Measurements from ENCODE around the gene BMPR1A.

The BMPR1A gene

DNA sequence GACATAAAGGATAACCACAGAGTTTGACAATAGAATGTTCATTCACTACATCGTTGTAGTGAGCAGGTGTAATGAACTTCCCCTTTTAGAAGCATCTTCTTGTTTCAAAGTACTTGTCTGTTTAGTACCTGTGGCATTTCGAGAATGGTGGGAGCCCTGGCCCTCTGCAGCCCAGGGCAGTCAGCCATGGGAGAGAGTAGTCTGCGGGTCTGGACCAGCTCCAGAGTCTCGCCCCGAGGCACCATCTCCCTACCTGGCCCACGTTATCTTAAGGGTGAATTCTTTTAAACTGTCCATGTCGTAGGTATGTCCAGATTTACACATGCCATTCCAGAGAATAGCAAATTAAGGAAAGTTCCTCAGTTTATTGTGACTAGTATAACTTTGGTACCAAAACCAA is 99.7 kb downstream of the BMPR1A start:
- H3K27ac ChIP-seq: no peak overlapping the region
- CTCF ChIA-PET: no interaction called here
- no peak for DNase-seq (ENCODE audit: low spot score)
- POLR2A ChIA-PET (ENCODE audit: low non-redundant PET): no interaction called here
- TF ChIP-seq, protein P1, sequence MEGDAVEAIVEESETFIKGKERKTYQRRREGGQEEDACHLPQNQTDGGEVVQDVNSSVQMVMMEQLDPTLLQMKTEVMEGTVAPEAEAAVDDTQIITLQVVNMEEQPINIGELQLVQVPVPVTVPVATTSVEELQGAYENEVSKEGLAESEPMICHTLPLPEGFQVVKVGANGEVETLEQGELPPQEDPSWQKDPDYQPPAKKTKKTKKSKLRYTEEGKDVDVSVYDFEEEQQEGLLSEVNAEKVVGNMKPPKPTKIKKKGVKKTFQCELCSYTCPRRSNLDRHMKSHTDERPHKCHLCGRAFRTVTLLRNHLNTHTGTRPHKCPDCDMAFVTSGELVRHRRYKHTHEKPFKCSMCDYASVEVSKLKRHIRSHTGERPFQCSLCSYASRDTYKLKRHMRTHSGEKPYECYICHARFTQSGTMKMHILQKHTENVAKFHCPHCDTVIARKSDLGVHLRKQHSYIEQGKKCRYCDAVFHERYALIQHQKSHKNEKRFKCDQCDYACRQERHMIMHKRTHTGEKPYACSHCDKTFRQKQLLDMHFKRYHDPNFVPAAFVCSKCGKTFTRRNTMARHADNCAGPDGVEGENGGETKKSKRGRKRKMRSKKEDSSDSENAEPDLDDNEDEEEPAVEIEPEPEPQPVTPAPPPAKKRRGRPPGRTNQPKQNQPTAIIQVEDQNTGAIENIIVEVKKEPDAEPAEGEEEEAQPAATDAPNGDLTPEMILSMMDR (conservative IDR thresholded peaks at IDR 0.05; ENCODE audit: low read depth): no peak

DNA sequence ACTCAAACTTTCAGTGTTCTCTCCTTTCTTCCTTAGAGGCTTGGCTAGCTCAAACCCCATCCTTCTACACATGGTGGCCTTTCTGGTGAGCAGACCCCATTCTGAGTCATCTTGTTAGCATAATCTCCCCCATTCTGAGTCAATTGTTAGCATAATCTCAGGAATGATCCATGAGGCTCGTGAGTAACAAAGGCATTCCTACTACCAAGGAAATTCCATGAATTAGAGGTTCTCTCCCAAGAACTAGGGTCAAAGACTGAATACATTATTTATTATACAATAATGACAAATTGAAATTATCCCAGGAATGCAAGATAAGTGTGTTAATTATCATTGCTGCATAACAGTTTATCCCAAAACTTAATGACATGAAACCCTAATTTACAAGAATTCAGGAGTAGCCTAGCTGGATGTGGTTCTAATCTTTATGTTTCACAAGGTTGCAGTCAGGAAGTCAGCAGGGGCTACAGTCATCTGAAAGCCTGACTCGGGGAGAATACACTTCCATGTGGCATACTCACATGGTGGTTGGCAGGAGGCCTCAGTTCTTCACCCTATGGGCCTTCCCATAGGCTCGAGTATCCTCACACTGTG is 100.8 kb downstream of the BMPR1A start:
- TF ChIP-seq, protein P1 (conservative IDR thresholded peaks at IDR 0.05; ENCODE audit: low read depth): no peak
- ChIA-PET POLR2A (ENCODE audit: low non-redundant PET) (no interaction called here), CTCF (interaction anchor here (0.6 kb wide), 1 partner anchor 23 kb away, joined by 3 read pairs; no protein-coding TSS in a partner anchor)
- DNase-seq (ENCODE audit: low spot score): no peak
- H3K27ac ChIP-seq: no peak overlapping the region

DNA sequence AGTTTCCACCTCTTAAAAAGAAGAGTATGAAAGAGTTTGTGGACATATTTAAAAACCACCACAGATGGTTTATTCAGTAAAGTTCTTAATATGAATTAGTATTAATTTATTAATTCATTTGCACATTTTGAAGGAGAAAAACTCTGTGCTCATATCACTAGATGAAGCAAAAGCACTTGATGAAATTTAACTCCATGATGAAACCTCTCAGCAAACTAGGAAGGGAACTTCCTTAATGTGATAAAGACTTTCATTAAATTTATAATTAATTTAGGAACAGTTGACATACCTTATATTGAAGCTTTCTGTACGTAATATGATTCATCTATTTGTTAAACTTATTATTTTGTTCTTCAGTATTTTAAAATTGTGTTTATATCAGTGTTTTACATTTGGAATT is 101.6 kb downstream of the BMPR1A start:
- POLR2A ChIA-PET (ENCODE audit: low non-redundant PET): no interaction called here
- CTCF ChIA-PET: no interaction called here
- no peak overlapping the region for H3K27ac ChIP-seq
- DNase-seq (ENCODE audit: low spot score): no peak
- TF ChIP-seq, protein P1 (conservative IDR thresholded peaks at IDR 0.05; ENCODE audit: low read depth): no peak

DNA sequence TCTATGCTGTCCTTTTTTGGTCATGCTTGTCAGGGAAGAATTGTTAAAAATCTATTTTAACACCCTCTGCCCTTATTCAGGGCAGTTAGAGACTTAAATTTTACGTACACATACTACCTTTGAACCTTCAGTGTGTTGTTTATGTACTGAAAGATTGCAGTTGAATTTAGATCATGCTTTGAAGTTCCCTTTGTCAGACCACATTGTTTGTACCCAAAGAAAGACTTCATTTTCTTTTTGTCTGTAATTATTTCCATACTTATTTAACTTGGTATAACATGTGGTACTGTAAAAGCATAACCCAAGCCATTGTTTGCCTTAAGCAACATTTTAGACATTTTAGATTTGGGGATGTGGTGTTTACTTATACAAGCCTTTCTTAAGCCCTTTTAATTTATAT is 104.9 kb downstream of the BMPR1A start:
- ChIA-PET CTCF (no interaction called here), POLR2A (ENCODE audit: low non-redundant PET) (interaction anchor here (0.6 kb wide), 1 partner anchor 507 kb away, joined by 4 read pairs; no protein-coding TSS in a partner anchor)
- no peak overlapping the region for H3K27ac ChIP-seq

DNA sequence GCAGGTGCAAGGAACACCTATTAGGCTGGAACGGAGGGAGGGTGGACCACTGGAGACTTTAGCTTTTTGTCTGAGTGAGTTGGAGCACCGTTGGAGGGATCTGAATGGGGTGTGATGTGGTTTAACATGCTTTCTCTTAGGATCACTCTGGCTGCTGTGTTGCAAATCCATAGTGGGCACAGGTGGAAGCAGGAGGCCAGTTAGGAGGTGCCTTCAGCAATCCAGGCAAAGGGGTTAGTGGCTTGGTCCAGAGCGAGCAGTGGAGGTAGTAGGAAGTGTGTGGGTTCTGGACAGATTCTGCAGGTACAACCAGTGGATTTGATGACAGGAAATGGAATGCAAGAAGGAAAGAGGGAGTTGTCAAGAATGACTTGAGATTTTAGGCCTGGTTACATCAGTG is 106.0 kb downstream of the BMPR1A start:
- H3K27ac ChIP-seq: no peak overlapping the region
- TF ChIP-seq, protein P1 (conservative IDR thresholded peaks at IDR 0.05; ENCODE audit: low read depth): no peak
- no peak for DNase-seq (ENCODE audit: low spot score)
- ChIA-PET CTCF (no interaction called here), POLR2A (ENCODE audit: low non-redundant PET) (no interaction called here)

More for the DNA sequence above, 104.9 kb downstream of the BMPR1A start:
- DNase-seq (ENCODE audit: low spot score): no peak
- TF ChIP-seq, protein P1 (conservative IDR thresholded peaks at IDR 0.05; ENCODE audit: low read depth): no peak

DNA sequence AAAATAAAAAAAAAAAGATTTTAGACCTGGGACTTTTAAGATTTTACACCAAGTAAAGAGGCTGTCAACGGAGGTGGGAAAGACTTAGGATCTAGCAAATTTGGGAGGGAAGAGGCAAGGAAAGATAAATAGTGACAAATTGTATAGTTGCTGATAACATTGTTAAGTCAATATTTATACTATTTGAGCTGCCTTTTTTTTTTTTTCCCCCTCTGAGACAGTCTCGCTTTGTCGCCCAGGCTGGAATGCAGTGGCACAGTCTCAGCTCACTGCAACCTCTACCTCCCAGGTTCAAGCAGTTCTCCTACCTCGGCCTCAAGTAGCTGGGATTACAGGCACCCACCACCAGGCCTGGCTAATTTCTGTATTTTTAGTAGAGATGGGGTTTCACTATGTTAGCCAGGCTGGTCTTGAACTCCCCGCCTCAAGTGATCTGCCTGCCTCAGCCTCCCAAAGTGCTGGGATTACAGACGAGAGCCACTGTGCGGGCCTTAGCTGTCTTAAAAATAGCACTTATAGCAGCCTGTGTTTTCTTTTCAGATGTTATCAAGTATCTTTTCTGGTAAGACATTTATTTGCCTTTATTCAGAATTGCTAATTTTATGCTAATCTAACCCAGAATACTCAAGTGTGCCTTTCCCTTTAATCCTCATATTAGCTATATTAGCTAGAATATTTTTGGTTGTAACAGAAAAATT is 106.5 kb downstream of the BMPR1A start:
- TF ChIP-seq, protein P1 (conservative IDR thresholded peaks at IDR 0.05; ENCODE audit: low read depth): no peak
- ChIA-PET CTCF (no interaction called here), POLR2A (ENCODE audit: low non-redundant PET) (no interaction called here)
- no peak overlapping the region for H3K27ac ChIP-seq
- no peak for DNase-seq (ENCODE audit: low spot score)

Data from RWPE1 (cell line).